Measurements from ENCODE around the gene RALY.
"Not testable (repeated sequence)": the region's sequence is repeated elsewhere in the genome, so short reads cannot be mapped to it uniquely, and the experiment has no call there.

The RALY gene

DNA sequence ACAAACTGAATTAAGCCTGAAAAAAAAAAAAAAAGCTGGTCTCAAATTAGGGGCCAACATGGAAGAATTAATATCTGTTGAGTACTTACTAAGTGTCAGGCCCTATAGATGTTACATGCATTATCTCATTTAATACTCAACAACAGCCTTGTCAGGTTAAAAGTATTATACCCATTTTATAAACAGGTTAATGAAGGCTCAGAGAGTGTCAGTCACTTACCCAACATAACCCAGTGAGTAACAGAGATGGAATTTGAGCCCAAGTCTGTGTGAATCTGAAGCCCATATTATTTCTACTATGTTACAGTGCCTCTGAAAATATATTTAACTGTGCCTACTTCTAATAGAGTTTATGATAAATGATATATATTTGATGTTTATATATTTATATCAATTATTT is 129.6 kb downstream of the RALY start:
- no peak overlapping the region for H3K4me3 ChIP-seq (replicated peaks in 1 of 2; ENCODE audit: low read depth in 2 of 2, low read length in 2 of 2)
- no peak for DNase-seq (ENCODE audit: low read depth in 2 of 2)
- TF ChIP-seq, protein P1, sequence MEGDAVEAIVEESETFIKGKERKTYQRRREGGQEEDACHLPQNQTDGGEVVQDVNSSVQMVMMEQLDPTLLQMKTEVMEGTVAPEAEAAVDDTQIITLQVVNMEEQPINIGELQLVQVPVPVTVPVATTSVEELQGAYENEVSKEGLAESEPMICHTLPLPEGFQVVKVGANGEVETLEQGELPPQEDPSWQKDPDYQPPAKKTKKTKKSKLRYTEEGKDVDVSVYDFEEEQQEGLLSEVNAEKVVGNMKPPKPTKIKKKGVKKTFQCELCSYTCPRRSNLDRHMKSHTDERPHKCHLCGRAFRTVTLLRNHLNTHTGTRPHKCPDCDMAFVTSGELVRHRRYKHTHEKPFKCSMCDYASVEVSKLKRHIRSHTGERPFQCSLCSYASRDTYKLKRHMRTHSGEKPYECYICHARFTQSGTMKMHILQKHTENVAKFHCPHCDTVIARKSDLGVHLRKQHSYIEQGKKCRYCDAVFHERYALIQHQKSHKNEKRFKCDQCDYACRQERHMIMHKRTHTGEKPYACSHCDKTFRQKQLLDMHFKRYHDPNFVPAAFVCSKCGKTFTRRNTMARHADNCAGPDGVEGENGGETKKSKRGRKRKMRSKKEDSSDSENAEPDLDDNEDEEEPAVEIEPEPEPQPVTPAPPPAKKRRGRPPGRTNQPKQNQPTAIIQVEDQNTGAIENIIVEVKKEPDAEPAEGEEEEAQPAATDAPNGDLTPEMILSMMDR (IDR thresholded peaks at IDR 0.05; ENCODE audit: low read depth, low read length): no peak

- TF ChIP-seq, protein P1 (IDR thresholded peaks at IDR 0.05; ENCODE audit: low read depth, low read length): no peak
- no peak for DNase-seq (ENCODE audit: low read depth in 2 of 2)
- H3K4me3 ChIP-seq (replicated peaks in 1 of 2; ENCODE audit: low read depth in 2 of 2, low read length in 2 of 2): no peak overlapping the region
These were observed 130.9 kb downstream of the RALY start for GRCh38 chr20:34124469-34125249.

GRCh38 chr20:34127792-34128191 is 134.1 kb downstream of the RALY start:
- TF ChIP-seq, protein P1 (IDR thresholded peaks at IDR 0.05; ENCODE audit: low read depth, low read length): no peak
- DNase-seq (ENCODE audit: low read depth in 2 of 2): no peak

GRCh38 chr20:34129518-34130162 is 135.9 kb downstream of the RALY start:
- H3K4me3 ChIP-seq (replicated peaks in 1 of 2; ENCODE audit: low read depth in 2 of 2, low read length in 2 of 2): no peak overlapping the region
- DNase-seq (ENCODE audit: low read depth in 2 of 2): peak; percentile 82
- TF ChIP-seq, protein P1 (IDR thresholded peaks at IDR 0.05; ENCODE audit: low read depth, low read length): peak; percentile 71

More at GRCh38 chr20:34127792-34128191, 134.1 kb downstream of the RALY start:
- H3K4me3 ChIP-seq (replicated peaks in 1 of 2; ENCODE audit: low read depth in 2 of 2, low read length in 2 of 2): no peak overlapping the region

- TF ChIP-seq, protein P1 (IDR thresholded peaks at IDR 0.05; ENCODE audit: low read depth, low read length): no peak
- no peak overlapping the region for H3K4me3 ChIP-seq (replicated peaks in 1 of 2; ENCODE audit: low read depth in 2 of 2, low read length in 2 of 2)
- no peak for DNase-seq (ENCODE audit: low read depth in 2 of 2)
These were observed 137.8 kb downstream of the RALY start for GRCh38 chr20:34131491-34131890.

GRCh38 chr20:34132491-34132890 is 138.8 kb downstream of the RALY start:
- DNase-seq (ENCODE audit: low read depth in 2 of 2); H3K4me3 ChIP-seq (replicated peaks in 1 of 2; ENCODE audit: low read depth in 2 of 2, low read length in 2 of 2): not testable (repeated sequence)

DNA sequence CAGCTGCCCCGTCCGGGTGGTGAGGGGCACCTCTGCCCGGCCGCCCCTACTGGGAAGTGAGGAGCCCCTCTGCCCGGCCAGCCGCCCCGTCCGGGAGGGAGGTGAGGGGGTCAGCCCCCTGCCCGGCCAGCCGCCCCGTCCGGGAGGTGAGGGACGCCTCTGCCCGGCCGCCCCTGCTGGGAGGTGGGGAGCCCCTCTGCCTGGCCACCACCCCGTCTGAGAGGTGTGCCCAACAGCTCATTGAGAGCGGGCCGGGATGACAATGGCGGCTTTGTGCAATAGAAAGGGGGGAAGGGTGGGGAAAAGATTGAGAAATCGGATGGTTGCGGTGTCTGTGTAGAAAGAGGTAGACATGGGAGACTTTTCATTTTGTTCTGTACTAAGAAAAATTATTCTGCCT is 139.2 kb downstream of the RALY start:
- not testable (repeated sequence) for DNase-seq (ENCODE audit: low read depth in 2 of 2); H3K4me3 ChIP-seq (replicated peaks in 1 of 2; ENCODE audit: low read depth in 2 of 2, low read length in 2 of 2)

- not testable (repeated sequence) for DNase-seq (ENCODE audit: low read depth in 2 of 2); H3K4me3 ChIP-seq (replicated peaks in 1 of 2; ENCODE audit: low read depth in 2 of 2, low read length in 2 of 2)
These were observed 139.7 kb downstream of the RALY start for GRCh38 chr20:34133365-34133860.

Measured in cardiac fibroblast (primary cell).